Activated CD4-positive, alpha-beta T cell treated with anti-CD3 and anti-CD28 coated beads, Interleukin-2, amount 50 U/mL, for 24 hours (primary cell): ENCODE measurements around the gene IMP4.

Experiments
- DNase-seq, 2 donors: peaks; one replicate each; pipeline ENCODE4 v3.0.0-alpha.2; 2020; ENCODE audit warnings: low read depth in 1 of 2, low spot score in 1 of 2

Gene IMP4

DNA sequence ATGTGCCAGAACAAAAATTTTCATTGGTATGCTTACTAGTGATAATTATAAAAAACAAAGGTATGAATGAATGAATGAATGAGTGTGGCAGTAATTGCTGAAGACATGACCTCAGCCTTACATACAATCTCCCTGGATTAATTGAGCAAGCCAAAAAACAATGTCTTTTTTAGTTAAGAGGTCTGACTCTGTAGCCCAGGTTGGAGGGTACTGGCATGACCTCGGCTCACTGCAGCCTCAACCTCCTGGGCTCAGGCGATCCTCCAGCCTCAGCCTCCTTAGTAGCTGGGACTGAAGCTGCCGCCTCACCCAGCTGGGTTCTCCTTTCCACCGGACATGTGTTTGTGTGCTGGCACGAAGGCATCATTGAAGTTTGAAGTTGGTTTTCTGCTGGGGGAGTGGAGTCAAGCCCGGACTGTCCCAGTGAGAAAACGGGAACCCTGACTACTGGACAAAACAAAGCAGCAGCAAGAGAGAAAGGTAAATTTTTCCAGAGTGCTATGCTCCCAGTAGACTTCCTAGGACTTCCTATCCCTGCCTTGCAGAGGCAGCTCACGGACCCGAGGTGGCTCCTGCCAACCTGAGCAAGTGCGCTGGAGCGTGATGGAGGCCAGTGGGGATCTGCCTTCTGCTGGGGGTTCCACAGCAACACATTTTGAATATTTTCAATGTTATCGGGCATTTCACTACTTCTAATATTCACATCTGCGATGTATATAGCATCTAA lies 6.4 kb upstream of the IMP4 start:
- DNase-seq: no peak

GRCh38 chr2:130336877-130337734 lies 5.6 kb upstream of the IMP4 start:
- DNase-seq: peak; percentile 50 to 59

DNA sequence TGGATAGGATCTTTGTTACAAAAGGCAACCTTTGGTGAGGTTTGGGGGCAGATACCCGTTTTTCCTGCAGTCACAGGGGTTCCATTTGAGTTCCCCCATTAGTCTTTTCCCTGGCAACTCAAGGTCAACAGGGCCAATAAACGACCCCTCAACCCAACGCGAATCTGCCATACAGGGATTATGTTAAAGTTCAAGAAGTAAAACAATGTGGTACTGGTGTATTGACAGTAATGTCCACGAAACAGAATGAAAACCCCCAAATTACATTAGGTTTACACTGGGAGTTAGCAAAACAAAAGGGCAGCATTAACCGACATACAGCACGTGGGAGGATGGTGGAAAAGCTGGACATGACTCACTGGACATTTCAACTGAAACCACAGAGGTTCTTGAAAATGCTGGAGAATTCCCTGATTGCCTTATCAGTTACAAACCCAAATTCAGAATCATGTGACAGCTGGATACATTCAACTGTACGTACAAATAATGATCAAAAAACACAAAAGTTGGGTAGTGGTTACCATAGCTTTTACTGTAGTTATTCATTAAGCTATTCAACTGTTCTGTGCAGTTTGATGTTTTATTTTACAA lies 4.9 kb upstream of the IMP4 start:
- DNase-seq: no peak

GRCh38 chr2:130338793-130339345 lies 3.8 kb upstream of the IMP4 start:
- no peak for DNase-seq

DNA sequence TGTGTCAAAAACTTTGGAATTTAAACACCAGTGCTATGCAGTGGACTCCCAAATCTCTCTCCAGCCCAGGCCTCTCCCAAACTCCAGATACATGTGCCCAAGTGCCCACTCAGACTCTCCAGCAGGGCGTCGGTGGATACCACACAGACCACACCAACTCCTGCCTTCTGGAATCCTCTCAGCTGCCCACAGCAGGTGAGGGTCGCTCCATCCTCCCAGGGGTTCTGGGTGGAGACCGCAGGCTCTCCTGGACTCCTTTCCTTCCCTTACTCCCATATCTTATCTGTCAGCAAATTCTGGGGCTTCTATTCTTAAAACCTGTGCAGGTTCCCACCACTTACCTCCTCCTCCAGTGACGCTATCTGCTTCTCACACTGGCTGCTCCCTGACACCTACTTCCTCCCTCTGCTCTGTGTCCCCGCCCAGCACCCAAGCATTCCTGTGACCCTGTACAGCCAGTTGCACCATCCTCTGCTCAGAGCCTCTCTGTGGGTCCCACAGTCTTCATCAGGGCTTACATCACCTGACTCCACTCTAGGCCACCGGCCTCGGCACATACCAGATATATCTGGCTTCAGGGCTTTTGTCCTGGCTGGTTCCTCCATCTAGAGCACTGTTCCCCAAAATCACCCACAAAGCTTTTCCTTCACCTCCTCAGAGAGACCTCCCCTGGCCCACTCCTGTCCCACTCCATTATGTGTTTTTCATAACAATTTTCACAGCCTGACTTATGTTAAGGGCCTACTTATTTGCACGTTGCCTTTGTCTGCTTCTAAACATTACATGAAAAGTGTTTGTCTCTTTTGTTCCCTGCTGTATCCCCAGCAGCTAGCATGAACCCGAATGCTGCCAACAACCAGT lies 2.6 kb upstream of the IMP4 start:
- DNase-seq: no peak

- no peak for DNase-seq
These were observed 1.1 kb upstream of the IMP4 start for GRCh38 chr2:130341562-130342019.

- DNase-seq: peak; percentile 63 to 82
These were observed 621 bp upstream of the IMP4 start for GRCh38 chr2:130342020-130342532.

GRCh38 chr2:130344578-130344977 lies 1.9 kb downstream of the IMP4 start:
- DNase-seq: no peak

GRCh38 chr2:130345091-130345490 lies 2.4 kb downstream of the IMP4 start:
- no peak for DNase-seq

- DNase-seq: no peak
These were observed 2.9 kb downstream of the IMP4 start for GRCh38 chr2:130345611-130346010.

GRCh38 chr2:130346041-130346740 lies 3.5 kb downstream of the IMP4 start:
- DNase-seq: no peak

- DNase-seq: no peak
These were observed 4.0 kb downstream of the IMP4 start for GRCh38 chr2:130346741-130347066.

DNA sequence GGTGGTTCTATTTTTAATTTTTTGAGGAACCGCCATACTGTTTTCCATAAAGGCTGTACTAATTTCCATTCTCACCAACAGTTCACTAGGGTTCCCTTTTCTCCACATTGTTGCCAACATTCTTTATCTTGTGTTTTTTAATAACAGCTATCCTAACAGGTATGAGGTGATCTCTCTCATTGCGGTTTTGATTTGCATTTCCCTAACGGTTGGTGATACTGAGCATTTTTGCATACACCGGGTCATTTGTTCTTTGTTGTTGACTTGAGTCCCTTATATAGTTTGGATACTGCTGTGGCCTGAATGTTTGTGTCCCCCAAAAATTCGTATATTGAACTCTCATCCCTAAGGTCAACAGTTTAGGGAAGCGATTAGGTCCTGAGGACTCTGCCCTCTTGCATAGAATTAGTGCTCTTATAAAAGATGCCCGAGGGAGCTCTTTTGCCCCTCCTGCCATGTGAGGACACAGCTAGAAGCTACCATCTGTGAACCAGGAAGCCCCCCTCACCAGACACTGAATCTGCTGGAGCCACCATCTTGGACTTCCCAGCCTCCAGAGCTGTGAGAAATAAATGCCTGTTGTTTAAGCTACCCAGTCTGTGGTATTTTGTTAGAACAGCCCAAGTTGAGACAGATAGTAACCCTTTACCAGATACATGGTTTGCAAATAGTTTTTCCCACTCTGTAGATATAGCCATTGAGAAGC lies 4.7 kb downstream of the IMP4 start:
- DNase-seq: no peak

DNA sequence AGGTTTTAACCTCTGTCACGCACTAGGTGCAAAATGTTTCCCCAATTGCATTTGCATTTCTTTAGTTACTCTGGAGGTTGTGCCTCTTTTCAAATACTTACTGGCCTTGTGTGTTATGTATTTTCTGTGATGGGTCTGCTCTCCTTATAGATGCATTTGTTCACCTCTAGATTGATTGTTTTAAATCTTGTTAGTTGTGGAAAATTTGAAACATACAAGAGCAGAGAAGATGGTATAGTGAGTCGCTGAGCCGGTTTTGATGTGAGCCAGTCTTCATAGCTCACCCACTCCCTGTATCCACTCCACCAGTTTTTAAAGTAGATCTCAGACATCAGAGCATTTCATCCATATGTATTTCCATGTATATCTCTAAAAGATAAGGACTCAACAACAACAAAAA lies 6.5 kb downstream of the IMP4 start:
- no peak for DNase-seq

- DNase-seq: no peak
These were observed 9.0 kb downstream of the IMP4 start for GRCh38 chr2:130351711-130352110.

DNA sequence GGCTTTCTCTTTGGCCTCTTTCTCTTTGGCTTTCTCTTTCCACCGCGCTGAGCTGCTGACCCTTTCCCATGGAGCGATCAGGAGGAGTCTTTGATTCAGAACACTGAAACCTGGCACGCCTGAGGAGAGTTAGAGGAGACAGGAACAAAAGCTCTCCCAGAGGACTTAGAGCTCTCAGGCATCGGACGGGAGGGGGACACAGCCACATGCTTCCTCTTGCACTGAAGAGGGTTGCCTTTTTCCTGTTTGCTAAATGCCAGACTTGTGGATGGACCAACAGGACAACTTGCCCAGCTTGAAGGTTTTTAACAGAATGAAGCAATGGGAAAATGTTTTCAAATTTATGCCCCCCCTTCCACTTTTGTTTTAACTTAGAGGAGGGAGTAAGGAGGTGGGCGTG lies 9.5 kb downstream of the IMP4 start:
- no peak for DNase-seq

- no peak for DNase-seq
These were observed 10.8 kb downstream of the IMP4 start for GRCh38 chr2:130353291-130354138.

DNA sequence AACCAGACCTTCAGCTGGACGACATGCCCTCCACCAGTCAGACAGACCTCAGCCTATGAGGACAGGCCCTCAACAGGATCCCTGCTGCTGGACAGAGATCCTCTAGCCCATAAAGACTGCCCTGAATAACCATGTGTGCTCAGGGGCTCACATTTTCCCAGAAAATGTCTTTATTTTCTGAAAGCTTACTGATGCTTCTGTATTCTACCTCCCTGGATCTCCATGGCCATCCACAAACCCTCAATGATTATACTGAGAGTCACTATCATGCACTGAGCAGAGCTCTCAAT lies 11.4 kb downstream of the IMP4 start:
- DNase-seq: no peak

- DNase-seq: no peak
These were observed 12.5 kb downstream of the IMP4 start for GRCh38 chr2:130355172-130355577.
